Naive thymus-derived CD4-positive, alpha-beta T cell (primary cell): ENCODE results near the gene PDSS1. TPM values are rescaled to one million over a fixed set of nuclear protein-coding genes. Genes with fewer than 3 reads are reported as not detected.
"Not testable (repeated sequence)": the region's sequence is repeated elsewhere in the genome, so short reads cannot be mapped to it uniquely, and the experiment has no call there.

Experiments
- ATAC-seq: fragments of 150-1000 bp; cut with Tn5 transposase; 2 replicates; pipeline ENCODE4 v1.10.0; 2021; ENCODE audit warnings: mild to moderate bottlenecking, moderate library complexity
- CTCF ChIA-PET: fragments of 350-600 bp; sonication (Branson Sonifier 250); formaldehyde crosslinking; loops from one replicate; lab custom pipeline; 2021; ENCODE audit warnings: antibody characterized with exemption; lab: Charles Lee
- POLR2A ChIA-PET: fragments of 350-600 bp; sonication (Branson Sonifier 250); formaldehyde crosslinking; loops from one replicate; lab custom pipeline; 2021; ENCODE audit warnings: antibody characterized with exemption, inconsistent platforms; lab: Charles Lee
- DNase-seq, 9 donors: peaks; one replicate each; pipeline versions ENCODE4 v3.0.0 to v3.0.0-alpha.2; 2020 to 2022; ENCODE audit warnings: mixed read lengths in 1 of 9
- H3K27ac ChIP-seq: one replicate; pipeline ENCODE4 v1.7.0; 2013; ENCODE audit warnings: mild to moderate bottlenecking, low read depth, low read length, moderate library complexity
- H3K27me3 ChIP-seq, 2 donors: one replicate each; pipeline ENCODE4 v1.7.0; 2013; ENCODE audit warnings: low read length in 2 of 2, mild to moderate bottlenecking in 2 of 2, moderate library complexity in 2 of 2; ENCODE audit not compliant: control insufficient read depth in 2 of 2, insufficient read depth in 2 of 2
- H3K36me3 ChIP-seq, 3 experiments: 1 replicate in 2 of 3; 2 replicates in 1 of 3; pipeline ENCODE4 v1.7.0; 2013; ENCODE audit warnings: low read length in 3 of 3, mild to moderate bottlenecking in 3 of 3, moderate library complexity in 1 of 3; ENCODE audit not compliant: insufficient read depth in 3 of 3, control insufficient read depth in 2 of 3
- H3K4me1 ChIP-seq, 2 donors: one replicate each; pipeline ENCODE4 v1.7.0; 2013; ENCODE audit warnings: low read length in 2 of 2, mild to moderate bottlenecking in 2 of 2, moderate library complexity in 1 of 2; ENCODE audit not compliant: control insufficient read depth in 2 of 2, insufficient read depth in 2 of 2
- H3K4me3 ChIP-seq: 2 replicates; pipeline ENCODE4 v1.7.0; 2013; ENCODE audit warnings: mild to moderate bottlenecking, low read length
- H3K9me3 ChIP-seq, 3 experiments: 1 replicate in 2 of 3; 2 replicates in 1 of 3; pipeline ENCODE4 v1.7.0; 2013; ENCODE audit warnings: low read length in 3 of 3; ENCODE audit not compliant: control insufficient read depth in 2 of 3
- H3K27ac Mint-ChIP-seq, 9 donors: one replicate each; pipeline ENCODE4 v1.8.0; 2020 to 2022; ENCODE audit warnings: mixed read lengths in 9 of 9, mild to moderate bottlenecking in 8 of 9, moderate library complexity in 5 of 9, inconsistent platforms in 2 of 9
- H3K27me3 Mint-ChIP-seq, 5 donors: one replicate each; pipeline ENCODE4 v1.8.0; 2021 to 2022; ENCODE audit warnings: mixed read lengths in 5 of 5, mild to moderate bottlenecking in 1 of 5
- H3K36me3 Mint-ChIP-seq, 5 donors: one replicate each; pipeline ENCODE4 v1.8.0; 2020 to 2022; ENCODE audit warnings: mixed read lengths in 5 of 5, mild to moderate bottlenecking in 3 of 5, inconsistent platforms in 1 of 5
- H3K4me1 Mint-ChIP-seq, 7 donors: one replicate each; pipeline ENCODE4 v1.8.0; 2020 to 2022; ENCODE audit warnings: mixed read lengths in 7 of 7, mild to moderate bottlenecking in 3 of 7, inconsistent platforms in 1 of 7
- H3K4me3 Mint-ChIP-seq, 10 donors: one replicate each; pipeline ENCODE4 v1.8.0; 2020 to 2022; ENCODE audit warnings: mild to moderate bottlenecking in 10 of 10, mixed read lengths in 10 of 10, moderate library complexity in 6 of 10, inconsistent platforms in 2 of 10
- H3K9me3 Mint-ChIP-seq, 11 donors: one replicate each; pipeline ENCODE4 v1.8.0; 2020 to 2022; ENCODE audit warnings: mixed read lengths in 11 of 11, mild to moderate bottlenecking in 4 of 11, inconsistent platforms in 1 of 11, moderate library complexity in 1 of 11
- intact Hi-C, 2 donors: fragments of 100-400 bp; cut with micrococcal nuclease; formaldehyde crosslinking; loops; one replicate each; pipeline ENCODE4 v1.15.1; 2023
- polyA plus RNA-seq, 2 donors: library from polyadenylated mRNA; unstranded; fragments of 300-500 nt; fragmentation: Illumina TruSeq; gene quantifications; one replicate each; pipeline ENCODE4 v1.2.3, GENCODE V29; 2021
- total RNA-seq, 6 experiments: library from RNA in 5 of 6; stranded (reverse) in 5 of 6; gene quantifications; 1 replicate in 5 of 6; 2 replicates in 1 of 6; pipeline ENCODE4 v1.2.3 and lab custom pipeline; 2021 to 2026

The PDSS1 gene
- total and polyA plus RNA-seq, 7 experiments from 2014 or later = 3.8 to 15.2 (median 4.7) TPM

GRCh38 chr10:26662864-26663263 is 34.6 kb upstream of the PDSS1 start:
- Mint-ChIP-seq H3K36me3 (peaks cover 0 to 8% (median 8%) of the 10 kb centered on the region in 5 donors), H3K4me3 (no peak overlapping the region), H3K27me3 (peaks cover 0 to 24% (median 8%) of the 10 kb centered on the region in 5 donors), H3K4me1 (peaks cover 0 to 2% (median 0%) of the 10 kb centered on the region in 7 donors), H3K27ac (no peak overlapping the region), H3K9me3 (peaks cover 1 to 12% (median 7%) of the 10 kb centered on the region in 11 donors)
- Histone ChIP-seq H3K4me1 (no peaks in the 10 kb centered on the region), H3K36me3 (no peaks in the 10 kb centered on the region), H3K4me3 (no peak overlapping the region), H3K27ac (no peak overlapping the region), H3K9me3 (no peaks in the 10 kb centered on the region), H3K27me3 (no peaks in the 10 kb centered on the region)
- ATAC-seq = no peak
- intact Hi-C loops = no loop called here
- ChIA-PET CTCF (no interaction called here), POLR2A (no interaction called here)
- no peak for DNase-seq

GRCh38 chr10:26665080-26666048 is 32.1 kb upstream of the PDSS1 start:
- peaks cover 0 to 2% (median 0%) of the 10 kb centered on the region in 7 donors for H3K4me1 Mint-ChIP-seq
- H3K4me3 ChIP-seq = no peak overlapping the region
- H3K27me3 ChIP-seq = no peaks in the 10 kb centered on the region
- ATAC-seq = no peak
- intact Hi-C loops = no loop called here
- H3K4me1 ChIP-seq = no peaks in the 10 kb centered on the region
- H3K9me3 Mint-ChIP-seq = peaks cover 0 to 12% (median 6%) of the 10 kb centered on the region in 11 donors
- H3K27ac Mint-ChIP-seq = peak overlapping the region in 1 of 9 donors; percentile 36
- no peaks in the 10 kb centered on the region for H3K36me3 ChIP-seq
- CTCF ChIA-PET = no interaction called here
- H3K9me3 ChIP-seq = no peaks in the 10 kb centered on the region
- H3K4me3 Mint-ChIP-seq = no peak overlapping the region
- H3K36me3 Mint-ChIP-seq = peaks cover 0 to 8% (median 8%) of the 10 kb centered on the region in 5 donors
- peaks cover 0 to 16% (median 8%) of the 10 kb centered on the region in 5 donors for H3K27me3 Mint-ChIP-seq
- POLR2A ChIA-PET = no interaction called here
- no peak for DNase-seq
- H3K27ac ChIP-seq = no peak overlapping the region

- peaks cover 0 to 8% (median 0%) of the 10 kb centered on the region in 5 donors for H3K27me3 Mint-ChIP-seq
Observed at GRCh38 chr10:26675873-26676257, 21.6 kb upstream of the PDSS1 start.

GRCh38 chr10:26679588-26679987 is 17.9 kb upstream of the PDSS1 start:
- intact Hi-C loops = no loop called here
- ATAC-seq (no peak), DNase-seq (no peak)
- Histone ChIP-seq H3K27me3 (no peaks in the 10 kb centered on the region), H3K4me1 (peaks cover 0 to 26% of the 10 kb centered on the region in 2 donors), H3K36me3 (no peaks in the 10 kb centered on the region), H3K9me3 (no peaks in the 10 kb centered on the region), H3K4me3 (no peak overlapping the region), H3K27ac (no peak overlapping the region)
- Mint-ChIP-seq H3K27ac (no peak overlapping the region), H3K36me3 (no peaks in the 10 kb centered on the region), H3K27me3 (peaks cover 0 to 8% (median 0%) of the 10 kb centered on the region in 5 donors), H3K4me1 (peaks cover 7 to 55% (median 30%) of the 10 kb centered on the region in 7 donors), H3K9me3 (peaks cover 0 to 3% (median 0%) of the 10 kb centered on the region in 11 donors), H3K4me3 (no peak overlapping the region)
- ChIA-PET CTCF (no interaction called here), POLR2A (interaction anchor here (1.0 to 1.2 kb wide), 2 partner anchors 47 to 75 kb away, joined by 3 read pairs; no protein-coding TSS in a partner anchor)

More at GRCh38 chr10:26675873-26676257, 21.6 kb upstream of the PDSS1 start:
- Histone ChIP-seq H3K9me3 (no peaks in the 10 kb centered on the region), H3K4me3 (no peak overlapping the region), H3K27me3 (no peaks in the 10 kb centered on the region), H3K27ac (no peak overlapping the region), H3K4me1 (no peaks in the 10 kb centered on the region), H3K36me3 (no peaks in the 10 kb centered on the region)
- Mint-ChIP-seq H3K9me3 (no peaks in the 10 kb centered on the region), H3K27ac (peak overlapping the region in 4 of 9 donors; percentile 38 to 76 (median 44)), H3K4me3 (no peak overlapping the region), H3K36me3 (no peaks in the 10 kb centered on the region), H3K4me1 (peaks cover 0 to 19% (median 2%) of the 10 kb centered on the region in 7 donors)
- ChIA-PET POLR2A (no interaction called here), CTCF (no interaction called here)
- intact Hi-C loops = no loop called here
- no peak for ATAC-seq
- DNase-seq = no peak

GRCh38 chr10:26681076-26681475 is 16.4 kb upstream of the PDSS1 start:
- H3K27me3 Mint-ChIP-seq = peaks cover 0 to 8% (median 0%) of the 10 kb centered on the region in 5 donors
- no peaks in the 10 kb centered on the region for H3K36me3 ChIP-seq

GRCh38 chr10:26681971-26682370 is 15.5 kb upstream of the PDSS1 start:
- intact Hi-C loops = loop anchor here in 1 of 2 donors (2.0 to 10.0 kb wide), 7 partner anchors 60 to 1653 kb away; partner anchors contain the start of genes ACBD5, MASTL and YME1L1
- H3K9me3 Mint-ChIP-seq, DNase-seq, H3K27me3 Mint-ChIP-seq, H3K36me3 ChIP-seq, H3K9me3 ChIP-seq, H3K36me3 Mint-ChIP-seq, H3K4me3 ChIP-seq, H3K27me3 ChIP-seq: not testable (repeated sequence)
- CTCF ChIA-PET = interaction anchor here (0.7 kb wide), 1 partner anchor 1657 kb away, joined by 3 read pairs; no protein-coding TSS in a partner anchor
- ATAC-seq = peak; percentile 32
- Mint-ChIP-seq H3K27ac (peak overlapping the region in 8 of 9 donors; percentile 94 to 99 (median 97)), H3K4me1 (peaks cover 11 to 61% (median 39%) of the 10 kb centered on the region in 7 donors), H3K4me3 (peak overlapping the region in 5 of 10 donors; percentile 29 to 83 (median 71))
- peaks cover 0 to 33% of the 10 kb centered on the region in 2 donors for H3K4me1 ChIP-seq
- POLR2A ChIA-PET = interaction anchor here (1.2 to 1.7 kb wide), 2 partner anchors 13 to 15 kb away, joined by 3 to 21 read pairs; partner anchors contain the start of gene PDSS1
- H3K27ac ChIP-seq = peak overlapping the region; percentile 69

More at GRCh38 chr10:26681076-26681475, 16.4 kb upstream of the PDSS1 start:
- H3K4me3 ChIP-seq = no peak overlapping the region
- H3K4me1 Mint-ChIP-seq = peaks cover 11 to 62% (median 39%) of the 10 kb centered on the region in 7 donors
- H3K36me3 Mint-ChIP-seq = no peaks in the 10 kb centered on the region
- peaks cover 0 to 33% of the 10 kb centered on the region in 2 donors for H3K4me1 ChIP-seq
- H3K27me3 ChIP-seq = no peaks in the 10 kb centered on the region
- peaks cover 0 to 3% (median 0%) of the 10 kb centered on the region in 11 donors for H3K9me3 Mint-ChIP-seq
- peak overlapping the region in 3 of 9 donors; percentile 12 to 96 (median 68) for H3K27ac Mint-ChIP-seq
- no peak overlapping the region for H3K4me3 Mint-ChIP-seq
- H3K27ac ChIP-seq = no peak overlapping the region
- ATAC-seq = no peak
- CTCF ChIA-PET = no interaction called here
- DNase-seq = no peak
- no peaks in the 10 kb centered on the region for H3K9me3 ChIP-seq
- intact Hi-C loops = loop anchor here in 1 of 2 donors (5.0 to 10.0 kb wide), 4 partner anchors 59 to 1654 kb away; partner anchors contain the start of gene ACBD5
- POLR2A ChIA-PET = no interaction called here
